Epidermal melanocyte (primary cell): ENCODE measurements around the gene TULP3.

Source experiments
- DNase-seq: peaks from one replicate; pipeline ENCODE4 v3.0.0; 2011; ENCODE audit warnings: low spot score; ENCODE audit not compliant: insufficient read length

The TULP3 gene

DNA sequence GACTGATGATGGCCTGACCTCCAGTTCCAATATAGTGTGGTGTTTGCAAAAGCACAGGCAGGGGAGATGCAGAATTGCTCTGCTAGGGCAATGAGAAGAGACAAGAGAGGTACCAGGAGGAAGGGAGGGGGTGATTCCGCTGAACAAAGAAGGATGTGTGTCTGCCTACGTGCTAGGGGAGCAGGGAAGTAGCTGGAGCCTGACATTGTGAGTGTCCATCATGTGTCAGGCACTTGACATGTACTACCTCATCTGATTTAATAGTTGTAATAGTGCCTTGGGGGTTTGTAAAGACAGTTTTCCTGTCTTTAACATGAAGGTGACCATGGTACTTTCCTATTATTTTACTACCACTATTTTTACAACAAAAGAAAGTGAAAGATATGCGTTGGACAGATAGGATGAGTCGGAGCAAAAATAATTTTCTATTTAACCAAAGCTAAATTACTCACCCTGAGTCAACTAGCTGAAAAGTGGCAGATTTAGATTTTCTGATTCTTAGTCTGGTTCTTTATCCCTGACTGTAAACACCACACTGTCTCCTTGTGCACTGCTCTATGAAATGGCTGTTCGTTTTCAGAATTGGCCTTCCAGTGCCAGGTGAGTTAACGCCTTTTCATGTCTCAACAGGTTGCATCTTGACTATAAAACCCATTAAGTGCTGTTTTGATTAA lies 34.8 kb downstream of the TULP3 start:
- DNase-seq: no peak

GRCh38 chr12:2930865-2931264 lies 40.2 kb downstream of the TULP3 start:
- no peak for DNase-seq

DNA sequence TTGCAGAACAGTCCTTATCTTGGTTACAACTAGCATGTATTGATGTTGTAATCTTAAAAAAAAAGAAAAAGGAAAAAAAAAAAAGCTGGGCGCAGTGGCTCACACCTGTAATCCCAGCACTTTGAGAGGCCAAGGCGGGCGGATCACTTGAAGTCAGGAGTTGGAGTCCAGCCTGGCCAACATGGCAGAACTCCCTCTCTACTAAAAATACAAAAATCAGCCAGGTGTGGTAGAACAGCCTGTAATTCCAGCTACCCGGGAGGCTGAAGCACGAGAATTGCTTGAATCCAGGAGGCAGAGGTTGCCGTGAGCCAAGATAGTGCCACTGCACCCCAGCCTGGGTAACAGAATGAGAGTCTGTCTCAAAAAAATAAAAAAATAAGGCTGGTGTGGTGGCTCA lies 42.9 kb downstream of the TULP3 start:
- DNase-seq: no peak

GRCh38 chr12:2934371-2934770 lies 43.7 kb downstream of the TULP3 start:
- no peak for DNase-seq

DNA sequence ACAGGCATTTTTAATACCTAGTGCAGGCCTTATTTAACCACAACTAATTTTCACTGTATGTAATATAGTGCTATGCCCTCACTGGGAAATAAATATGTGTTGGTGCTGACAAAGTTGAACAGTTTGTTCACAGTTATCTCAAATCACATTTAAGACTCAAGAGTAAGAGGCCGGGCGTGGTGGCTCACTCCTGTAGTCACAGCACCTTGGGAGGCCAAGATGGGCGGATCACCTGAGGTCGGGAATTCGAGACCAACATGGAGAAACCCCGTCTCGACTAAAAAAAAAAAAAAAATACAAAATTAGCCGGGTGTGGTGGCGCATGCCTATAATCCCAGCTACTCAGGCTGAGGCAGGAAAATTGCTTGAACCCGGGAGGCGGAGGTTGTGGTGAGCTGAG lies 45.6 kb downstream of the TULP3 start:
- no peak for DNase-seq

GRCh38 chr12:2937500-2937899 lies 46.8 kb downstream of the TULP3 start:
- no peak for DNase-seq

- DNase-seq: no peak
These were observed 48.5 kb downstream of the TULP3 start for GRCh38 chr12:2939191-2939590.

- no peak for DNase-seq
These were observed 49.9 kb downstream of the TULP3 start for GRCh38 chr12:2940564-2940963.

GRCh38 chr12:2941524-2941923 lies 50.8 kb downstream of the TULP3 start:
- DNase-seq: no peak

DNA sequence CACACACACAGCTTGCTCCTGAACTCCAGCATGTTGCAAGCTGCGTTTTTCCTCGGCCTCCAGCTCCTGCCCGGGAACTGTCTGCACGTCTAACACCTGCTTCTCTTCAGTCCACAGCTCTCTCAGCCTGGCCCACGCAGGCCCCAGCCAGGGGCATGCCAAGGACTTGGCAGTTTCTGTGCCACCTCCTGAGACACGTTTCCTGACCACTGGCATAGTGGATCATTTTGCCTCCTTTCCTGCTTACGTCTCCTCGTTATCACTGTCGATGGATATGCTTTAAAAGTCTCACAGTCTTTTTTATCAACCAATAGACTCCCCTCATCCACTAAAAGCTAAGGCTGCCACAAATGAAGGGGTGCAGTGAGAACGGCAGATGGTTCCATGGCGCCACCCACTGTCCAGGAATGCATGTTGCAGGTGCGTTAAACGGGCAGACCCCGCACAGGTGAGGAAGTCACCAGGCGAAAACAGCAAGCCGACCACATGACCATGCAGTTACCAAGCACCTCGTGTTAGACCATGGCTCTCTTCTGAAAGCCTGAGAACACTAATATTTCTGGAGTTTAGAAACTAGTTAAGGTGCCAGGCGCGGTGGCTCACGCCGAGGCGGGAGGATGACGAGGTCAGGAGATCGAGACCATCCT lies 53.8 kb downstream of the TULP3 start:
- DNase-seq: no peak

DNA sequence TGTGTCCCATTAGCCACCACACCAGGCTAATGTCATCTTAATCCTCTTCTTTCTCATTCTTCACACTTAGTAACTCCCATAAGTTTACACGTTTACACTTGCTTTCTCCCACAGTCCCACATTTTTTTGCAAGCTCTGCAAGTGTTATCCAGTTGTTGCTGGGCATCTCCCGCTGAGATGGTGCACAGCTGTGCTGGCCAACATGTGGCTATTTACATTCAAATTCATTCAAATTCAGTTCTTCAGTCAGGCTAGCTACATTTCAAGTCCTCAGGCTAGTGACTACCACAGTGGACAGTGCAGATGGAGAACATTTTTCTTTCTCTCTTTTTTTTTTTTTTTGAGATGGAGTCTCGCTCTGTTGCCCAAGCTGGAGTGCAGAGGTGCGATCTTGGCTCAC lies 58.7 kb downstream of the TULP3 start:
- DNase-seq: no peak

GRCh38 chr12:2955888-2956287 lies 65.2 kb downstream of the TULP3 start:
- no peak for DNase-seq

- DNase-seq: no peak
These were observed 67.2 kb downstream of the TULP3 start for GRCh38 chr12:2957816-2958431.

DNA sequence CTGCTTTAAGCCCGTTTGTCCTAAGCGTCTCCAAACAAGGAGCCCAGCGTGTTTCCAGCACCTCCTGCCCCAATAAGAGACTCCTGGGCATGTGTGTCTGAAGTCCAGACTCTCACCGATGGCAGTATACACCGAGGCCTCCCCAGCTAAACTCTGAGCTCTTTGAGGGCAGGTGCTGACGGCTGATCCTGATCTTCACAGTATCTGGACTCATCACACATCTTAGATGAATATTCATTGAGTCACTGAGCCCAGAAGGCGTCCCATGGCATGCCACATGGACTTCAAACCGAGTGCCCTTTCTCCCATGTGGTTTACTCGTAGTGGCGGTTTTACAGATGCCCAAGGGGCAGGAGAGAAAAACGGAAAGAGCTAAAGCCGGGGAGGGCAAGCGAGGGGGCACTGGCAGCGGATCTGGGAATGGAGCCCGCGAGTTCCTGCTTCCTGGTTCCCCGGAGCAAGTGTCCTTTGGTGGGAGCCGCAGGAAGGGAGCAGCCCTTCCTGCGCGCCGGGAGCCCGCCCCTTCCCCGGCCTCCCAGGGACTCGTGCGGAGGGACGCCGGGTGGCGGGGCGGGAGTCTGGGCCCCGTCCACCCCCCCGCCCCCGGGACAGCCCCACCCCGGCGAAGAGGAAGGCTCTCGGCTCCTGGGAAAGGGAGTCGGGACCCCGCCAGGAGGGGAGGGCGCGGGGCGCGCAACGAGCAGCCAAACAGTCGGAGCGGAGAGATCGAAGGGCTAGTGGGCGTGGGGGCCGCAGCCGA lies 67.9 kb downstream of the TULP3 start:
- DNase-seq: peak; percentile 91

GRCh38 chr12:2959192-2959504 lies 68.5 kb downstream of the TULP3 start, which contains the start of gene TEAD4:
TEAD4 (plus strand) TSS chr12:2959397.
- DNase-seq: peak; percentile 94

DNA sequence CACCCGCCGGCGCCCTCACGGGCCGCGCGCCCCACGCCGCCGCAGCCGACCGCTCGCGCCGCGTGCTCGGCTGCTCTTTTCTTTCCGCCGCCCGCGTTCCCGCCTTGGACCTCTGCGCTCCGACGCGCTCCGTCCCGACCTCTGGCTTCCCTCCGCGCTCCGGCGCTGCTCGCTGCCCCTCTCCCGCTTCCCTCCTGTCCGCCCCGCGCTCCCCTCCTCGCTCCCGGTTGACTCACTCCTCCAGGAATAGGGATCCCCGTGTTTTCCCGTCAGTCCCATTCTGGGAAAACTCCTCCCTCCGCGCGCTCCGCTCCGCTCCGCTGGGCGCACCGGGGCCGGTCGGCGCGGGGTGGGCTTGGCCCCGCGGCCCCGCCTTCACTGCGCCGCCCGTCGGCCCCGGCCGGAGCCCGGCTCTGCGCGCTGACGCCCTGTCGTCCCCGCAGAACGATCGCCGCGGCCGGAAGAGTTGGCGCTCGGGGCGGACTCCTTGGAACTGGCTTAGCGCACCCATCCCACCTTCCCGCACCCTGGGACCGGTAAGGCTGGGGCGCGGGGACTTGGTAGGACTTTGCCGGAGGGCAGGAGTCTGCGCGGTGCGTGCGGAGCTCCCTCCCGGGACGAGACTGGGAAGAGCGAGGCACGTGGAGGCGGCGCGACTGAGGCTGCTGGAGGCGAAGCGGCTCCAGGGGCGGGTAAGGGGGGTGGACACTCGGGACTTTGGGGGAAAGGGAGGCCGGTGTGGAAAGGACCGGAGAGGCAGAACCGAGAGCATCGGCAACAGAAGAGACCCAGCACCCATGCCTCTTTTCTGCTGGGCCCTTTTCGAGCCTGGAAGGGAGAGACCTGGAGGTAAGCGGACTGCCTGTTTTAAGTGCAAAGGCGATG lies 69.1 kb downstream of the TULP3 start:
- DNase-seq: peak; percentile 59

- DNase-seq: no peak
These were observed 69.8 kb downstream of the TULP3 start for GRCh38 chr12:2960390-2960956.

DNA sequence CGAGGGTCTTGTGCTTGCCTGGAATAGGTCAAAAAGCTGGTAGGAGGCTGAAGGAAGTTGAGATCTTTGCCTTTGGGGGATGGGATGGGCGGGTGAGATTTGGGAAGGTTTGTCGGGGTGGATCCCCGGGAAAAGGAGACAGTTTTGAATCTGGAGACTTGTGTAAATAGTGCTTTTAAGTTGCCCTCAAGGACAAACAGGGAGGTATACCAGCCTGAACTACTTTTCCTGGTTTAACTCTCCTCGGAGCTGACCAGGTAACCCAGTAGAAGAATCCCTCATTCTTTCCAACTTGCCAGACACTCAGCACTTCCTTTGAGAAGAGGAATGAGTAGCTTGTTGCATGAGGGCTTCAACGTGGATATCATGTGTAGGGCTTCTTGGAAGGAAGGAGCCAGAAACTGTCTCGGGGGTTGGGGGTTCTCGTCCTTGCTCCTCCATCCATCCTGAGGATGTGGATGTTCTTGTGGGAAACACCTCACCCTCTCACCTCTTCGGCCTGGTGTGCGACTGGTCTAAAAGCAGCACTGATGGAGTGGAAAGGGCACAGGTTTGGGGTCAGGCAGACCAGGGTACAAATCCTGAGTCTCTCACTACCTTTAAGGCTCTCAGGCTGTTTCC lies 70.4 kb downstream of the TULP3 start:
- no peak for DNase-seq

GRCh38 chr12:2961705-2962104 lies 71.0 kb downstream of the TULP3 start:
- DNase-seq: no peak

- DNase-seq: no peak
These were observed 72.6 kb downstream of the TULP3 start for GRCh38 chr12:2963154-2963759.
